ENCODE results near the gene RAD51B.

Gene RAD51B

DNA sequence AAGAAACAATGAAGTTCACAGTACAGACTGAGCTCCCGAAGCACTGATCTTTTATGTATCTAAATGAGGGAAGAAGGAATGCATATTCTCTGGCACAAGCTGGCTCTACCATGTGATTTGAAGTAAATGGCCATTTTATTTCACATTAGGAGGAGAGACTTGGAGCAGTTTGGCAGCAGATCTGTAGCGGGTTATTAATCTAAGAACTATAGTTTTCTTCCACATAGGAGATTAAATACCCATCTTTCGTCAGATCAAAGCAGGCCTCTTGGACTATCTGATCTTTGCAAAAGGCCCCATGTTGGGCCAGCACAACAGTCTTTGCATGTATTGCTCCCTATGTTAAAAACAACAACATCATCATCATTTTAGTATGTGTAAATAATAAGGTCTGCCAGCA, 495.5 kb downstream of the RAD51B start:
- DNase-seq, result no peak

DNA sequence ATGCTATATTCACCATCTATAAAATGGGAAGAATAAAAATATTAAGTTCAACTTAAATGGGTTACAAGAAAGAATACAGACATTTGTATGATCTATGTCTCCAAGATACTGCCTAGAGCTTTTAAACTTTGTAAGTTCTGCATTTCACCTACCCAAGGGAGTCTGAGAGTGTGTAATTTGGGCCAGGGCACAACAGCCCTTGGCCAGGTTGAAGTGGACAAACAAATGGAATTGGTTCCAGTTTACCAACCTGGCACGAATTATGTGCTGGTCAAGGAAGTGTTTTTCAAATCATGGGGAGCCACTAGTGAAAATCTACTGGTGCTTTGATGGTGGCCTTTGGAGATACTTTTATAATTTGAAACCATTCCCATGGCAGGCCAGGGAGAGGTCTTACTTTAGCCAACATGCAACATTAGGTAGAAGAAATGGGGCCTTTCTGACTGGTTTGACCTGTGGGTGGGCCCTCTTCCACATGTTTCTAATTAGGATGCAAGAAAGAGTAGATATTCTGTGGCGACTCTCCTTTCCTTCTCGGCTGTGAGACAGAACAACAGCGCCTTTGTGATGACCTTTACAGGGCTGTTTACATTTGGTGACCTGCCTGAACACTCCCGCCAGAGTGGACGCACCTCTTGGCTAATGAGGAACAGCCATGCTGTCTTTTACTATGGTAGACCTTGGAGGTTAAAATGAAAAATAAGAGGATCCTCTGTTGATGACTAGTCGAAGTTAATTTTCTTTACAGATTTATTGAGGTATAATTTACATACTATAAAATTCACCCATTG, 496.7 kb downstream of the RAD51B start:
- no peak for DNase-seq

DNA sequence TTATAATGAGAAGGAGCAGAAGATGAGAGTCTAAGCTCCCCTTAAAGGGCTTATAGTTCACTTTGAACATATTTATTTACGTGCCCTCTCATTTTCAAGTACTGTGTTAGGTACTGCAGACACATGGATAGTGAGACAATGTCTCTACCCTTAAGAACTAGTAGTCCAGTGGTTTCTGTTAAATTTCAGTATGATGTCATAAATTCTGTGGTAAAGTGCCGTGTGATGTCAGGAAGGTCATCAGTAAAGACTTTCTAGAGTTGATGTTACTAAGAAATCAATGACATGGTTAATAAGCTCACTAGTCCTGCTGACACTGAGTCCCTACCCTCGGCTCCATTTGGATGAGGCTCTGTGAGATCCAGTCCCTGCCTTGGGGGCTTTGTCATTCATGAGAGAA, 497.7 kb downstream of the RAD51B start:
- no peak for DNase-seq

DNA sequence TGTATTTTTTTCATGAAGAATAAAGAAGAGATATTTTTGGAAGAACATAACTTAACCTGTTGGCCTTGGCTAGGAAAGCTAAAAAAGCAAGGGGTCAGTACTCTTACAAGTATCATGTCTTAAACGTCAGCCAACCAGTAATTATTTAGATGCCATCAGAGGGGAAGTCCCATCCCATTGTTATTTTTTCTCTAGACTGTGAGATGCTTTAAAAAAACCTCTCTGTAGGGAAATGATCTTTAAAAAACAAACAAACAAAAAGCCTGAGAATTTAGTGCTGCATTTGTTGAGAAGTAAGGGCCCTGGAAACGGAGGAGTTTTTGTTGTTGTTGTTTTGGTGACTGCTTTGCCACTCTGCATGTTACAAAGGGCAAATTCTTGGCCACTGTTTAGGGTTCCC, 499.2 kb downstream of the RAD51B start:
- no peak for DNase-seq

DNA sequence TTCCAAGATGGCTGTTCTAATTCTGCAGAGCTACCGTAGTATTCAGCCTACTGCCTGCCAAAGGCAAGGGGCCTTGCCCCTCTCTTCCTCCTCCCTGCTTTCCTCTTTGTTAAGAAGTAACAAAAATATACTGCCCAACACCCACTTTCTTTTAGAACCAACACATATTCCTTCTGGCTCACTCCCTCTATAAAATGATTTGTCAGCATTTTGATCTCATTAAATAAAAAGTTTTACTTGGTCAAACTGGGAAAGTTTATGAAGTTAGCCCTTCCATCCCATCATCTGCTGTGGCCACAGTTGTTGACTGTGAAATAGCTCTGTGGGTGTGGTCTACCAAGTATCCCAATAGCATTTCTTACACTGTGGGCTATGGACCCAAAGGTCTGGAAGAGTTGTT, 500.9 kb downstream of the RAD51B start:
- no peak for DNase-seq

DNA sequence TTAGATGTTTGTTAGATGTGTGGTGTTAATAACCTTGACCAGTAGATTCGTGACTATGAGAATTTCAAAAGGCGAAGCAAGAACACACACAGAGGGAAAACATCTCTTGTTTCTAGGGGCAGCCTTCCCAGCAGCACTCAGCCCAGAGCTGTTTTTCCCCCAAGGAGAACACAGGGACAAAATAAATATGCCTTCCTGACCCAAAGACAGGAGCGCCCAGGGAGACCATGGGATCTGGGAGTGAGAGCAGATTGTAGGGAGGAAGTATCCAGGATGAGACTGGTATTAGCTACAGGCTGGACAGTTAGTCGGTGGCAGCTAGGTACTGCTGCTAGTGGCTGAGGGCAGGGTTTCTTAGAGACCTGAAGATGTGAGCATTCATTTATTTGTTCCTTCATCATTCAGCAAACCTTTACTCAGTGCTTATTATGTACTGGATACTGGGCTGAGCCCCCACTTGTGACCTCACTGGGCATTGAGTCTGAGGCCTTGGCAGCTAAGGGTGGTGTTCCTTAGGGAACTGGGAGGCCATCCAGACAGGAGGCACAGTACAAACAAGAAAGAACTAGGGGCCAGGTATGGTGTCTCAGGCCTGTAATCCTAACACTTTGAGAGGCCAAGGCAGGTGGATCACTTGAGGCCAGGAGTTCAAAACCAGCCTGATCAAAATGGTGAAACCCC, 503.5 kb downstream of the RAD51B start:
- DNase-seq, result no peak

DNA sequence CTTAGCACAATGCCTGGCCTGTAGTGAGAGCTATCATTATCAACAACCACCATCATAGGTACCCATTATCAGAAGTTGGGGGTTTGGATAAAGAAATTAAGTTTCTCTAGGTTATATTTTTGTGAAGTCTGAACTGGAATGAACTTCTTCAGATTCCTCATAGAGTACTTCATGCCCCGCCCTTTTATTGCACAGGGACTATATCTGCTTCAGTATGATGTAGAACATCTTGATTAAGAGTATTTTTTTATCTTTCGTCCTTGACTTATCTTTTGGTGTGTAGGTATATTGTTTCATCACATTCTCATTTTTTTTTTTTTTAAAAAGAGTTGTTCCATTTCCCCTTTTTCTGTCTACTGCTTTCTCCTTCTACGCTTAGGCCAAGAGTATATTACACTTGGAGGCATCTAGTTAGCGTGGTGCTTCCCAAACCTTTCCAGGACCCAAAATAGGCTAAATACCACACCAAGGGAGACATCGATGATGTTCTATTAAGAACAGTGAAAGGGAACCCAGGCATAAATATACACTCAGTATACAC, 505.8 kb downstream of the RAD51B start:
- no peak for DNase-seq

DNA sequence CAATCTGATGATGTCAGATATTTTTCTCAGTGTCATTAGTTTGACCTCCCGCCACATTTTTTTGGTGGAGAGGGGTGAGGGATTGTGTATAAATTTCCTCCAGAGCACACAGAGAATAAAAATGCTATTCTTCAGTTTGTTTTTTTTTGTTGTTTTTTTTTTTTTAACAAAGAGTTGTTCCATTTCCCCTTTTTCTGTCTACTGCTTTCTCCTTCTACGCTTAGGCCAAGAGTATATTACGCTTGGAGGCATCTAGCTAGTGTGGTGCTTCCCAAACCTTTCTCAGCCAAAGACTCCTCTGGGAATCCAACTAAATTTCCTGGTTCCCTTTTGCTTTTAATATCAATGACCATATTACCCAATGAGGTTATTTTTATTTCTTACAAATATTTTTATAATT, 507.7 kb downstream of the RAD51B start:
- no peak for DNase-seq

DNA sequence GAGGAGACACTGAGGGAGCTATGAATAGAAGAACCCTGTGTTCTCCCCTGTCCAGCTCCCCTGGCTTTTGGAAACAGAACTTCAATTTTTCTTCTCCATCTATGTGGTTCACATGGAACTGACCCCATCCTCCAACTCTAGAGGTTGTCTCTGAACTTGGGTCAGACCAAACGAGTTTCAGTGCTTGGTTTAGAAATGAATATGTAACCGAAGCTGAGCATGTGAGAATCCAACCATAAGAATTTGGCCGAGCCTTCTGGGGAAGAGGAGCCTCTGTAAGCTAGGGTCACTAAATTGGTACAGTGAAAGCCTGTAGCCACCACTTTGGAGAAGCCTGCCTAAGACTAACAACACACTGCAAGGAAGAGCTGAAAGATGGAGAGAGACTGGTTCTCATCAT, 508.9 kb downstream of the RAD51B start:
- DNase-seq, result no peak

DNA sequence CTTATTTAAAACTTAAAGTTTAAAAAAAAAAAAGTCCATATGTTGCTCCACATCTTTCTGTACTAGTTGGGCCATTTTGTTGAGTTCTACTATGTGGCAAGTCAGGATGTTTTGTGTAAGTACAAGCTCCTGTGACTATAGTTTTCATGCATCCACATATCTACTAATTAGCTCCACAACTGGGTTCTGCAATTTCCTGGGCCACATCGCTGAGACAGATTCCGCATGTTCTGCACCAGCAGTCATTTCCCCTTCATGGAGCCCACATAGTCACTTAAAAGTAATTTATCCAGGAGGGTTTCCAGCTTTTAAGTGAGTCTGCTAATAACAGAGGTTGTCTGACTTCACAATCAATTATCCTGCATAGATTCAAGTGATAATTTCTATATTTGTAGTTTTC, 511.8 kb downstream of the RAD51B start:
- DNase-seq, result no peak

DNA sequence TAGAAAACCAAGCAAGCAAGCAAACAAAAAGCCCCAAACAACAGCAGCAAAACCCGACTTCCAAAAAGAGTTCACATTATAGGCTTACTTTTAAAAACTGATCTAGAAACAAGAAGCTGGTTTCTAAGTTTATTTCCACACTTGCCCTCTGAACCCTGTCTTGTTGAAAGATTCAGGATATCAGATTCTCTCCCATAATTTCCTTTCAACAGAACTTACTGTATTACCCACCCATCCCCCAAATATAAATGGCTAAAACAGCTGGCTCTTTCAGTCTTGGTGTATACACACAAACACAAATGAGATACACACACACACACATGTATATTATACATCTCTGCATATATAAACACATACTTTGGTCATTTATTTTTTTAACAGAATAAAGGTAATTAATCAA, 512.4 kb downstream of the RAD51B start:
- DNase-seq, result no peak

DNA sequence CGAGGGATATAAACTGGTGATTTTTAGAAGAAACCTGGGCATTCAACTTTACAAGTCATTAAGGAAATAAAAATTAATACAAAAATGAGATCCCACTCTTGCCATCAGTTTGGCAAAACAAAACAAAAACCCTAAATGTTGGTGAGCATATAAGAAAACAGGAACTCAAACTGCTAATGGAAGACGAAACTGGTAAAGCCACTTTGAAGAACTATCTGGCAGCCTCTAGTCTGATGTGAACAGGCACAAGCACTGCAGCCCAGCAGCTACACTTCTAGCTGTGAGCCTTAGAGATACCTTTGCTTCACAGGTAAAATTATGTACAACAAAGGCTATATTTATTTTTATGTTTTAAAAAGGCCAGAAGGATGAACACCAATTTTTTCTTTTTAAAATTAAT, 513.7 kb downstream of the RAD51B start:
- no peak for DNase-seq

DNA sequence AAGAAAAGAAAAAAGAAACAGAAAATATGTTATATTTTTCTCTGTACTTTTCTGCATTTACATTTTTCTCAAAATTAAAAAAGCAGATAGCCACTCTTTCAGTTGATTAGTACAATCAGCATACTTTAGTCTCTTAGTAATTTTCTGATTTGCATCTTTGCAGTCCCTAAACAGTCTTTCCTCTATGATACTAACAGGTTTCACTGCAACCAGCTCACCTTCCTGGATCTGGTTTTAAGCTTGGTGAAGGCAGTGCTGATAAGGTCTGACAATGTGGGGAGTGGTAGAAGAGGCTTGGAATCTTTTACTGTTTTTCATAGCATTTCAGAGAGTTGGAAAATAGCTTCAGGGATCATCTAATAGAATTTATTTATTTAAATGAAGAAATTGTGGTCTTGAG, 515.7 kb downstream of the RAD51B start:
- DNase-seq, result no peak

DNA sequence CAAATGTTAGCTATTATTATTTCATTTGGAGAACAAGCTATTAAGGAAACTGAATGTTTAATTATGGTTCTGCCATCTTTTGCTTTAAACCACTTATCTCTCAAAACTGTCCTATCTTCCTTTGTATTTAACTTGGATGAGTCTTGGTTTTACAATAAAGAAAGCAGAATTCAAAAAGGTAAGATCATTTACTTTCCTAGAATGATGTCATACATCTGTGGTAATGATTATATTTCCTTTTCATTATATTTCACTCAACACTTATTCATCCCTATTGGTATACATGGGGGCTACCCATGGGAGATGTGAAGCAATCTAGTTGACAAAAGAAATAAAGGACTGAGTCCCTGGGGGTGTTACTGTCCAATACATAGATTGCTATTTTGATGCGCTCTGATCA, 516.6 kb downstream of the RAD51B start:
- no peak for DNase-seq

DNA sequence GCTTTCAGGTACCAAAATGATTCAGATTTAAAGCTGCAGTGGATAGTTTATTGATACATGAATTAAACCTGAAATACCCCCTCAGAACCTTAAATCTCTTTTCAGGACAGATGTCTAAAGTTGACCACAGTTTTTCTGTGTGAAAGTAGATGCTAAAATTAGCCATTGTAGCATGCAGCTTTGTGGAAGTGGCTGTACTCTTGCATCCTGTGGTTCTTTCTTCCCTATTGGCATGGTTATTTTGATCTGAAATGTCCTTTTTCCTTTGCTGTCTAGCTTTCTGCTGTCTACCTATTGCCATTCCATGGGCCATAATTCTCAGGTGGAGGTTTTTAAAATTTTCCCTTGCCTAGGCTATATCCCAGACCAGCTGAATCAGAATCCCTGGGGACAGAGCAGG, 517.7 kb downstream of the RAD51B start:
- no peak for DNase-seq

DNA sequence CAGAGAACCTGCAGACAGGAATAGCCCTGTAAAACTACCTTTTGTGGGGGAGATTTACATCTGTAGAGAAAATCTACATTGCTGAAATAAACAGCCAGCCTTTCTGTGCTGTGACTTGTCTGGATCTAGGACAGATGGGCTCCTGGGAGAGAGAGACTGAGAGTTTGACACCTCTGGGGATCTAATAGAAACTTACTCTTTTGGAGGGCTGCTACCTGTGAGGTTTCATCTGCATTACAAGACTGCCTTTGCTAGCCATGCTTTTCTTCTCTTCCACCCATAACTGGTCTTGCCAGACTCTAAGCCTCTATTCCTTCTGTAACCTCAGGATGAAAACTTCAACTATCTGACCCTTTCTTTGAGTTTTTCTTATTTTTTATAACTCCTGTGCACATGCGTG, 520.7 kb downstream of the RAD51B start:
- DNase-seq, result no peak

DNA sequence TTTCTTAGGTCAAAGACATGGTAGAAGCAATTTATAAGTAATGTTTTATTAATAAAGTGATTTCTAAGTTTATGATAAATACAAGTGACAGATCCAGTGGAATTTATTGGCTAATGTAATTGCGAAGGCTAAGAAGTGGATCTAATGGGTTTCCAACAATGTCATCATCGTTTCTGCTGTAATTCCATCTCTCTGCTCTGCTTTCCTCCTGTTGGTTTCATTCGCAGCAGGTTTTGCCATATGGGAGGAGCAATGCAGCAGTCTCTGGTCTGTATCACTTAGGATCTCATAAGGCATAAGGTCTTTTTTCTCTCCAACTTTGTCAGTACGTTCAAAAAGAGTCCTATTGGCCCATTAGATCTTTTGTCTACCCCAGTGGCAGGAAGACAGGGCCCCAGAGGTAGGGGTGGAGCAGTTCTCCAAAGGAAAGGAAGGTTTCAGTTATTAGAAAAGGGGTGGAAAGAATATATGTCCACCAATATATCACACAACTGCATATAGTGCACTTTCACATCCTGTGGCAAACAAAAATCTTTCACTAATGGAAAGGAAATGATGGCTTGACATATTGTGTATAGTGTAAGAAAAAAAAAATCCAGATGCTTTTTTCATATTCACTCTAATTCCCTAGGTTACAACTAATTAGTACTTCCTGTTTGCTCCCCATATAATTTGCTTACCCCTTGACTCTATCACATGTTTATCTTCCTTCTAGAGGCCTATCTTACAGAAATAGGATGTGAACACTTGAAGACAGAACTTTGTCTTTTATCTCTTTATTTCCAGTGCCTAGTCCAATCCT, 522.0 kb downstream of the RAD51B start:
- no peak for DNase-seq

DNA sequence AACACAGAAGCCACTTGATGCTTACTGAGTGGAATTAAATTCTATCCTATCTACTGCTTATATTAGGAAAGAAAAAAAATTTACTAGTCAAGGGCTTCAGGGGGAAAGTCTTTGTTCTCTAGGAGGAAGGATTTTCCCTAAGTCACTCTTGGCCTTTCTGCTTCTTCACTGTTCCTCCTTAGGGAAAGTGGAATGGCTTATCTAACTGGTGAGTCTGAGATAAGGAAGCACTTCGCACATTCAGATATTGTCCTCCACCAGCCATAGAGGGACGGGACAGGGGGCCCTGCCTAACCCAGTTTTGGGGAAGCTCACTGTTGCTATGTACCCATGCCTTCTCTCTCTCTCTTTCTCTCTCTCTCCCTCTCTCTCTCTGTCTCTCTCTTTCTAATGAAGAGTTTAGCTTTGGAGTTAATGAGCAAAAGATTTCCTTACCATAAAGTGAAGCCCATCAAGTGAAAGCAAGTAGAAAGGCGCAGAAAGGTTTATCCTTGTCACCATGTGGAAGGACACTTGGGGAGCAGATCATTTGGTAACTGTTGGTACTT, 522.7 kb downstream of the RAD51B start:
- no peak for DNase-seq

DNA sequence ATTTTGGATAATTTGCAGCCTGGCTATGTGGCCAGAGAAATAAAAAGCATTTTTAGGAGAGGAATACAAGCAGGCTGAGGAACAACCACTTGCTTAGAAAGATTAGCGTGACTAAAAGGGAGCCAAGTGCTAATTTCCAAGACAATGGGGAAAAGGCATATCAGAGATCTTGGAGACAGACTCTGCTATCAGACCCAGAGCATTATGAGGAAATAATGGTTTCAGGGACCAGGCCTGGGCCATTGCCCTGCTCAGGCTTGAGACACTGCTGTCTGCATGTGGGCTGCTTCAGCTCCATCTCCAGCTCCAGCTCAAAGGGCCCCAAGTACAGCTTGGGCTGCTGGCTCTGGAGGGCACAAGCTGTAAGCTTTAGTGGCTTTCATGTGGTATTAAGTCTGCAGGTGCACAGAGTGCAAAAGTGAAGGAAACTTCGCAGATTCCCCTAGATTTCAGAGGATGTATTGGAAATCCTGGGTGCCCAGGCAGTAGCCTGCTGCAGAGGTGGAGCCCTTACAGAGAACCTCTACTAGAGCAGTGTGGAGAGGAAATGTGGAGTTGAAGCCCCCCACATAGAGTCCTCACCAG, 524.0 kb downstream of the RAD51B start:
- no peak for DNase-seq

DNA sequence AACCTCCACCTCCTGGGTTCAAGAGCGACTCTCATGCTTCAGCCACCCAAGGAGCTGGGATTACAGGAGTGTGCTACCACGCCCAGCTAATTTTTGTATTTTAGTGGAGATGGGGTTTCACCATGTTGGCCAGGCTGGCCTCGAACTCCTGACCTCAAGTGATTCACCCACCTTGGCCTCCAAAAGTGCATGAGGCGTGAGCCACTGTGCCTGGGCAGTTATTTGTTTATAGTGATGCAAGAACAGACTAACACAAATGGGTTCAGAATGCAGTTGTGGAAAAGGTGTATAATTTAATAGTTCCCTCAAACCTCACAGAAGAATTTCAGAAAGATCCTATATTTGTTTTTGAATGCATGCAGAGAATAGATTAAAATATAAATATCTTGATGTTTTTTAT, 526.2 kb downstream of the RAD51B start:
- no peak for DNase-seq

DNA sequence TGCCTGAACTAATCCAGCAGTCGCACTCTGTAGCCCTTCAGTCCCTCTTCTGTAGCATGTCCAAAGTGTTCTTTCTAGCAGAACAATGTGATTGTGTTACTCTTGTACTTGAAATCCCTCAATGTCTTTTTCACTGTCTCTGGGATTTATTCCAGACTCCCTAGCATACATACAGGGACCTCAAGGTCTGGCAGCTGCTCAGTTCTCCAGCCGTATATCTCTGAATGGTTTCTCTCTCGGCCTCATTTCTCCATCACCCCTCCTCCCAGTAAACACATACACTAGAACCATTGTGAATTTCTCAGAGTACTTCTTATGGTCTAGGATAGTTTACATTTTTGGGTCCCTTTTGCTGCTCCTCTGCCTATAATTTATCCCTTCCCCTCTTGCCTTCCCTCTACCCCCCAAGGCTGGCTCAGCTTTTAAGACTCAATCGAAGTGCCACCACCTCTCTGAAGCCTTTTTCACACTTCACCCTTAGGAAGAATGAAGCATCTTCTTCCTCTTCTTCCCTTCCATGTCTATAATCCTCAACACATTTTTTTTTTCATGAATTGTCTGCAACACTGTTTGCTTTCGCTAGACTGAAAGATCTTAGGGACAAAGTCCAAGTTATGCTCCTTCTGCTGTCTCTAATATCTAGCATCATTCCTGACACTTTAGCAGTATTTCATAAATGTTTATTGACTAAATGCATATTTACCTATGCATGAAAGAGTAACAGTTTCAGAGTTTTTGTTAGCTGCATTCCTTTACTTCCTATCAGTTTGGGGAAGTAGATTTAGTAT, 527.2 kb downstream of the RAD51B start:
- DNase-seq, result no peak

All from activated T-cell treated with anti-CD3 and anti-CD28 coated beads for 4 hours (primary cell).